TTC549 (cell line): ENCODE data around the gene CMIP.

Source experiments
- FAIRE-seq: peaks from 2 replicates; lab custom pipeline; 2012; peaks lifted over from hg19 to GRCh38; lab: Jason Lieb, UNC

CMIP gene

GRCh38 chr16:81706327-81707295 lies 262.0 kb downstream of the CMIP start:
- FAIRE-seq, result no peak

- FAIRE-seq, result no peak
These were observed 263.0 kb downstream of the CMIP start for GRCh38 chr16:81707411-81708265.

- FAIRE-seq, result no peak
These were observed 263.8 kb downstream of the CMIP start for GRCh38 chr16:81708266-81709015.

GRCh38 chr16:81709016-81709900 lies 264.6 kb downstream of the CMIP start:
- FAIRE-seq, result no peak

- FAIRE-seq, result no peak
These were observed 265.4 kb downstream of the CMIP start for GRCh38 chr16:81710044-81710443.

- FAIRE-seq, result no peak
These were observed 266.0 kb downstream of the CMIP start for GRCh38 chr16:81710596-81710995.

GRCh38 chr16:81711657-81712319 lies 267.2 kb downstream of the CMIP start:
- FAIRE-seq, result no peak

GRCh38 chr16:81712681-81713080 lies 268.1 kb downstream of the CMIP start:
- no peak for FAIRE-seq

GRCh38 chr16:81713295-81713772 lies 268.7 kb downstream of the CMIP start:
- no peak for FAIRE-seq

- FAIRE-seq, result no peak
These were observed 269.2 kb downstream of the CMIP start for GRCh38 chr16:81713796-81714195.

GRCh38 chr16:81714583-81714982 lies 270.0 kb downstream of the CMIP start:
- no peak for FAIRE-seq

GRCh38 chr16:81715358-81716196 lies 271.0 kb downstream of the CMIP start:
- no peak for FAIRE-seq

GRCh38 chr16:81716478-81717225 lies 272.0 kb downstream of the CMIP start:
- no peak for FAIRE-seq

GRCh38 chr16:81717662-81718189 lies 273.1 kb downstream of the CMIP start:
- FAIRE-seq, result no peak

GRCh38 chr16:81718637-81719036 lies 274.0 kb downstream of the CMIP start:
- no peak for FAIRE-seq

- FAIRE-seq, result no peak
These were observed 275.4 kb downstream of the CMIP start for GRCh38 chr16:81719993-81720392.

GRCh38 chr16:81720973-81721906 lies 276.6 kb downstream of the CMIP start:
- FAIRE-seq, result no peak
